Measurements from ENCODE around the gene PSAP. TPM values are rescaled to one million over a fixed set of nuclear protein-coding genes. Genes with fewer than 3 reads are reported as not detected.

The PSAP gene
- total RNA-seq, 1 donor from 2014 or later, result 653 TPM

GRCh38 chr10:71835671-71836595 is 15.1 kb downstream of the PSAP start:
- Histone ChIP-seq H3K9me3 (no peaks in the 10 kb centered on the region), H3K4me1 (peaks cover 17 to 39% of the 10 kb centered on the region in 2 donors), H3K36me3 (peaks cover 22 to 32% of the 10 kb centered on the region in 2 donors), H3K4me3 (peak overlapping the region in 1 of 2 donors; percentile 29), H3K27ac (peak overlapping the region; percentile 89 to 93), H3K27me3 (no peaks in the 10 kb centered on the region)
- DNase-seq (ENCODE audit: low spot score in 2 of 2), result peak; percentile 63 to 93
- no peak for TF ChIP-seq CTCF (IDR thresholded peaks at IDR 0.05)
- intact Hi-C loops (cut with DNase I), result loop anchor here (1.0 to 5.0 kb wide), 4 partner anchors 15 to 64 kb away; partner anchors contain the start of genes PSAP and VSIR

GRCh38 chr10:71834343-71834674 is 16.7 kb downstream of the PSAP start:
- H3K27ac ChIP-seq, result no peak overlapping the region
- peaks cover 39 to 48% of the 10 kb centered on the region in 2 donors for H3K36me3 ChIP-seq
- peaks cover 17 to 28% of the 10 kb centered on the region in 2 donors for H3K4me1 ChIP-seq
- no peaks in the 10 kb centered on the region for H3K9me3 ChIP-seq
- intact Hi-C loops (cut with DNase I), result no loop called here
- TF ChIP-seq CTCF (IDR thresholded peaks at IDR 0.05), result no peak
- H3K27me3 ChIP-seq, result no peaks in the 10 kb centered on the region
- no peak for DNase-seq (ENCODE audit: low spot score in 2 of 2)
- no peak overlapping the region for H3K4me3 ChIP-seq

GRCh38 chr10:71833451-71834342 is 17.4 kb downstream of the PSAP start:
- intact Hi-C loops (cut with DNase I), result no loop called here
- DNase-seq (ENCODE audit: low spot score in 2 of 2), result no peak
- H3K36me3 ChIP-seq, result peaks cover 45 to 55% of the 10 kb centered on the region in 2 donors

DNA sequence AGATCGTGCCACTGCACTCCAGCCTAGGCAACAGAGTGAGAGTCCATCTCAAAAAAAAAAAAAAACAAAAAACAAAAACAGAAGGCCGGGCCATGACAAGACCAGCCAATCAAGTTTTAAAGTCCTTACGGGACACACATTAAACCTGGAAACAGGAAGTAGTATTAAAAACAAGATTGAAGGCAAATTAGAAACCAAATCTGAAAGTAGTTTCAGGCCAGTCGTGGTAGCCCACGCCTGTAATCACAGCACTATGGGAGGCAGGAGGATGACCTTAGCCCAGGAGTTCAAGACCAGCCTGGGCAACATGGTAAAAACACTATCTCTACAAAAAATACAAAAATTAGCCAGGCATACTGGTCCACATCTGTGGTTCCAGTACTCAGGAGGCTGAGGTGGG is 18.1 kb downstream of the PSAP start:
- intact Hi-C loops (cut with DNase I), result no loop called here
- H3K36me3 ChIP-seq, result peaks cover 52 to 62% of the 10 kb centered on the region in 2 donors

More at GRCh38 chr10:71833451-71834342, 17.4 kb downstream of the PSAP start:
- Histone ChIP-seq H3K27me3 (no peaks in the 10 kb centered on the region), H3K4me3 (no peak overlapping the region), H3K27ac (no peak overlapping the region), H3K4me1 (peaks cover 17 to 28% of the 10 kb centered on the region in 2 donors), H3K9me3 (no peaks in the 10 kb centered on the region)
- no peak for TF ChIP-seq CTCF (IDR thresholded peaks at IDR 0.05)

More for the DNA sequence above, 18.1 kb downstream of the PSAP start:
- Histone ChIP-seq H3K9me3 (no peaks in the 10 kb centered on the region), H3K4me1 (peaks cover 17 to 26% of the 10 kb centered on the region in 2 donors), H3K27ac (no peak overlapping the region), H3K27me3 (no peaks in the 10 kb centered on the region), H3K4me3 (no peak overlapping the region)
- no peak for DNase-seq (ENCODE audit: low spot score in 2 of 2)
- TF ChIP-seq CTCF (IDR thresholded peaks at IDR 0.05), result no peak
